Measurements from ENCODE around the gene USP40. TPM values are rescaled to one million over a fixed set of nuclear protein-coding genes. Genes with fewer than 3 reads are reported as not detected.

The USP40 gene
- polyA plus RNA-seq, 3 donors = 4.0 to 13.5 (median 5.1) TPM

- Histone ChIP-seq H3K79me2 (ENCODE audit: insufficient read depth, low read length) (peaks cover 37% of the 10 kb centered on the region), H4K20me1 (ENCODE audit: insufficient read depth, low read length) (peaks cover 81% of the 10 kb centered on the region), H2AFZ (ENCODE audit: insufficient read depth, low read depth, low read length, poor library complexity, severe bottlenecking) (no peak overlapping the region), H3K36me3 (replicated peaks in 1 of 2; ENCODE audit: control insufficient read depth in 1 of 2, insufficient read depth in 2 of 2, low read length in 2 of 2) (peaks cover 59 to 80% of the 10 kb centered on the region in 2 donors), H3K4me2 (replicated peaks; ENCODE audit: extremely low read depth, low read length, poor library complexity, severe bottlenecking) (no peak overlapping the region), H3K27ac (ENCODE audit: low read depth in 1 of 2, low read length in 2 of 2) (no peak overlapping the region), H3K9me3 (replicated peaks in 1 of 2; ENCODE audit: control insufficient read depth in 1 of 2, insufficient read depth in 1 of 2, low read length in 2 of 2) (no peaks in the 10 kb centered on the region), H3K4me3 (replicated peaks in 1 of 3; ENCODE audit: low read depth in 2 of 3, low read length in 3 of 3) (no peak overlapping the region), H3K27me3 (ENCODE audit: control insufficient read depth in 2 of 2, insufficient read depth in 2 of 2, low read length in 2 of 2) (no peaks in the 10 kb centered on the region), H3K4me1 (ENCODE audit: control insufficient read depth in 1 of 2, insufficient read depth in 2 of 2, low read length in 2 of 2) (peaks cover 3 to 7% of the 10 kb centered on the region in 2 donors), H3K9ac (ENCODE audit: insufficient read depth, low read length, poor library complexity, severe bottlenecking) (no peak overlapping the region)
- no peak for TF ChIP-seq CTCF (IDR thresholded peaks at IDR 0.05)
- no peak overlapping the region for H3K4me3 Mint-ChIP-seq
- peaks cover 66 to 79% of the 10 kb centered on the region in 2 donors for H3K36me3 Mint-ChIP-seq
- DNase-seq = no peak
- H3K27ac Mint-ChIP-seq = no peak overlapping the region
- intact Hi-C loops (cut with micrococcal nuclease) = no loop called here
- WGBS (ENCODE audit: insufficient coverage) = 100% methylated on average over 12 of the region's 15 CpGs
- peaks cover 13% of the 10 kb centered on the region for H3K4me1 Mint-ChIP-seq
- no peaks in the 10 kb centered on the region for H3K27me3 Mint-ChIP-seq (ENCODE audit: low read depth in 3 of 3)
- H3K9me3 Mint-ChIP-seq = peaks cover 0 to 2% (median 0%) of the 10 kb centered on the region in 7 donors
Measured at GRCh38 chr2:233436191-233436581, 130.4 kb downstream of the USP40 start.

- Mint-ChIP-seq H3K4me1 (peaks cover 13% of the 10 kb centered on the region), H3K36me3 (peaks cover 66 to 76% of the 10 kb centered on the region in 2 donors), H3K27me3 (ENCODE audit: low read depth in 3 of 3) (no peaks in the 10 kb centered on the region), H3K27ac (peak overlapping the region in 1 of 7 donors; percentile 42), H3K9me3 (peaks cover 0 to 2% (median 0%) of the 10 kb centered on the region in 7 donors), H3K4me3 (no peak overlapping the region)
- Histone ChIP-seq H3K4me1 (ENCODE audit: control insufficient read depth in 1 of 2, insufficient read depth in 2 of 2, low read length in 2 of 2) (peaks cover 3 to 7% of the 10 kb centered on the region in 2 donors), H3K9ac (ENCODE audit: insufficient read depth, low read length, poor library complexity, severe bottlenecking) (no peak overlapping the region), H4K20me1 (ENCODE audit: insufficient read depth, low read length) (peaks cover 81% of the 10 kb centered on the region), H3K36me3 (replicated peaks in 1 of 2; ENCODE audit: control insufficient read depth in 1 of 2, insufficient read depth in 2 of 2, low read length in 2 of 2) (peaks cover 53 to 75% of the 10 kb centered on the region in 2 donors), H3K79me2 (ENCODE audit: insufficient read depth, low read length) (peaks cover 37% of the 10 kb centered on the region), H3K27me3 (ENCODE audit: control insufficient read depth in 2 of 2, insufficient read depth in 2 of 2, low read length in 2 of 2) (no peaks in the 10 kb centered on the region), H2AFZ (ENCODE audit: insufficient read depth, low read depth, low read length, poor library complexity, severe bottlenecking) (no peak overlapping the region), H3K4me2 (replicated peaks; ENCODE audit: extremely low read depth, low read length, poor library complexity, severe bottlenecking) (no peak overlapping the region), H3K4me3 (replicated peaks in 1 of 3; ENCODE audit: low read depth in 2 of 3, low read length in 3 of 3) (no peak overlapping the region), H3K9me3 (replicated peaks in 1 of 2; ENCODE audit: control insufficient read depth in 1 of 2, insufficient read depth in 1 of 2, low read length in 2 of 2) (no peaks in the 10 kb centered on the region), H3K27ac (ENCODE audit: low read depth in 1 of 2, low read length in 2 of 2) (no peak overlapping the region)
- 97% methylated on average over 10 of the region's 18 CpGs for WGBS (ENCODE audit: insufficient coverage)
- TF ChIP-seq CTCF (IDR thresholded peaks at IDR 0.05) = no peak
- DNase-seq = no peak
- intact Hi-C loops (cut with micrococcal nuclease) = no loop called here
Measured at GRCh38 chr2:233435436-233436190, 131.0 kb downstream of the USP40 start.
